ENCODE measurements around the gene CDK3.
A peak's percentile ranks its signal among the peaks of the same experiment; 100 is the strongest.
"Not testable (repeated sequence)": the region's sequence is repeated elsewhere in the genome, so short reads cannot be mapped to it uniquely, and the experiment has no call there.

The CDK3 gene

DNA sequence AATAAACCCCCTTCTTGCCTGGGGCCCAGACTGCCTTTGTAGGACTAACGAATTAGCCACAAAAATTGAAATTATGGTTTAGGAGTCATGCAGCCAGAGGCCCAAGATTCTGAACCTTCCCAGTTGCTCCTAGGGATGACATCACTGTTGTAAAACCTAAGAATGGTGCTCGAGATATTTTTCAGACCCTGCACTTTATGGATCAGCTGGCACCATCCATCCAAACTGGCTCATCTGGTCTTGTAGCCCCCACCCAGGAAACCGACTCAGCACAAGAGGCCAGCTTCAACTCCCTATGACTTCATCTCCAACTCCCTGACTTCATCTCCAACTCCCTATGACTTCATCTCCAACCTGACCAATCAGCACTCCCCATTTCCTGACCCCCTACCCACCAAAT lies 37.4 kb downstream of the CDK3 start:
- no peak for DNase-seq (ENCODE audit: low read depth in 2 of 2)

DNA sequence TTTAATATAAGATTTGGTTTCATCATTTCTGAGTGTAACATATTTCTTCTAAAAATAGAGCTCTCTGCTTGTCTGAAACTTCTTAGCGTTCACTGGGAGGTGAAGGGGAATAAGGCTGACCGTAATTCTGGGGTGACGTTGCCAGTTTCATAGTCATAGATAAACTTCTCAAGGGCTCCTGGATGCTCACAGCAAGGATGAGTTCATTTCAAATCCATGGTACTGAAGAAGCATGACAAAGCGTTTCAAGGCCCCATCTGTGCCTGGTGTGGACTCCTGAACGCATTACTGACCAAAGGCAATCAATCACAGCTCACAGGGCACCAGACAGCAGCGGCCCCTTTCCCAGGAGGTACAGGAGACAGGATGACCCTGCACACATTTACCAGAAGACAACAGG lies 38.5 kb downstream of the CDK3 start:
- no peak for DNase-seq (ENCODE audit: low read depth in 2 of 2)

DNA sequence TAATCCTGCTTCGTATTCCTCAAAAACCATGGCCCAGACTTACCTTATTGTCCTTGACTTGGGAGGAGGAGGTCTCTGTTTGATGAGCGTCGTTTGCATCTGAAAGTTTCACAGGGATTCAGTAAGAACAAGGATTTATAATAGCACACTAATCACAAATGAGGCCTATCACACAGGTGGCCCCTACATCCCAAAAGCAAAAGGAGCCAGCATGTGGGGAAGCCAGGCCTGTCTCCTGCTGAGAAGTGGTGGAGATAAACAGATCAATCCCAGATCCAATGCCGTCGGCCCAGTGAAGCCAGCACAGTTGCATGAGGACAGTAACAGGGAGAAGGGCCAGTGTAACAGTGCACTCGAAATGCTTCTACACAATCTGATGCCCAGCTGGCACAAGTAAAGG lies 39.7 kb downstream of the CDK3 start:
- DNase-seq (ENCODE audit: low read depth in 2 of 2), result no peak

DNA sequence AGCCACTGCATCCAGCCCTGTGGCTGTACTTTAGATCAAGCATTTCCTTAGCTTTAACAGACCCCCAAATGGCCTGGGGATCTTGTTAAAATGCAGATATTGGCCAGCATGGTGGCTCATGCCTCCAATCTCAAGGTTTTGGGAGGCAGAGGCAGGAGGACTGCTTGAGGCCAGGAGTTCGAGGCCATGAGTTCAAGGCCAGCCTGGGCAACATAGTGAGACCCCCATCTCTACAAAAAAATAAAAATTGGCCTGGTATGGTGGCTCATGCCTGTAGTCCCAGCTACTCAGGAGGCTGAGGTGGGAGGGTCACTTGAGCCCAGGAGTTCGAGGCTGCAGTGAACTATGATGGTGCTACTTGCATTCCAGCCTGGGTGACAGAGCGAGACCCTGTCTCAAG lies 42.2 kb downstream of the CDK3 start:
- not testable (repeated sequence) for DNase-seq (ENCODE audit: low read depth in 2 of 2)

DNA sequence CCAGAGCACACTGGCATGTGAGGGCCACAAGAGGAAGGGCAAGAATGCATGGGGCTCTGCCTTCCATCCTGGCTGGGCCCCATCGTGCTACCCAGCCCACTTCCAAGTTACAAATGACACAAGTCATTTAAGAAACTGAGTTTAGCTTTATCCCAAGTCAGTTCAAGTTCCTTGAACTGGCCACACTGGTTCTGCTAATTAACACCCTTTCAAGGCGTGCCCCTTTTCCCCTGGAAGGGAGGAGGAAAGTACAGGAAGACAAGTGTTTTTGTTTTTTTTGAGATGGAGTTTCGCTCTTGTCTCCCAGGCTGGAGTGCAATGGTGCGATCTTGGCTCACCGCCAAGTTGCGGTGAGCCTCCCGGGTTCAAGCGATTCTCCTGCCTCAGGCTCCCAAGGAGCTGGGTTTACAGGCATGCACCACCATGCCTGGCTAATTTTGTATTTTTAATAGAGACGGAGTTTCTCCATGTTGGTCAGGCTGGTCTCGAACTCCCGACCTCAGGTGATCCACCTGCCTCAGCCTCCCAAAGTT lies 43.9 kb downstream of the CDK3 start:
- not testable (repeated sequence) for DNase-seq (ENCODE audit: low read depth in 2 of 2)

DNA sequence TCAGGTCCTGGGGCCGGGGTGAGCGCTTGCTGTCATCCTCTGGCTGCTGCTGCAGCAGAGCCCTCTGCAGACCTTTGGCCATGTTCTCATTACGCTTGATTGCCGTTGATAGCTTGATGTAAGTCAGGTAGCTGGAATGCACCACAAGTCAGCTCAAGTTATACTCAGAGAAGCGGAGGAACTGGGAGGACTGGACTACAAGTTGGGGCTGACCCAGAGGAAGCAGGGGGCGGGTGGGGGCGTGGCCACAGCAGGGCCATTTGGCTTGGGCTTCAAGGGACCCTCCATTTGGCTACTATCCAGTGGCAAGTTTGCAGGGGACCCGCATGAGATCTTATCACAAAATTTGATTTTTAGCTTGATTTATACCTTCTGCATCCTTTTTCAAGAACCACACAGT lies 45.4 kb downstream of the CDK3 start:
- no peak for DNase-seq (ENCODE audit: low read depth in 2 of 2)

DNA sequence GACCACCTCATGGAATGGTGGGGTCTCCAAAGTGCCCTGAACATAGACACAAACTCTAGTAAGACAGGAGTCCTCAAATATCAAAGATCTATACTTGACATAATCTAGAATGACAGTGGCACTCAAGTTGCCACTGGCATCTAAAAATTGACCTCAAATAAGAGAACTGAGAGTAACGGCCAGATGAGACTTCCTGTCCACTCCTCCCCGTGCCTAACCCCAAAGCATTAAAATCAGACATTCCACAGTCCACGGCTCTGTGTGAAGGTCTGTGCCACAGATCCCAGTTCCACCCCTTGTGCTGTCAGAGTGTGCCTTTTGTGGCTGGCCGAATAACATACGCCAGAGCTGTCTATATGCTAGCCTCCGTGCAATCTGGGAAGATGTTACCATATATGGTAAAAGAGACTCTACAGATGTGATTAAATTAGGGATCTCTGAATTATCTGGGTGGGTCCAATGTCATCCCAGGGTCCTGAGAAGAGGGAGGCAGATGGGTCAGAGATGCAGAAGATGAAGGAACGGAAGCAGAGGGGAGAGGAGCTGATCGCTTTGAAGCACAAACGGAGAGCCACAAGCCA lies 47.5 kb downstream of the CDK3 start:
- DNase-seq (ENCODE audit: low read depth in 2 of 2), result no peak

DNA sequence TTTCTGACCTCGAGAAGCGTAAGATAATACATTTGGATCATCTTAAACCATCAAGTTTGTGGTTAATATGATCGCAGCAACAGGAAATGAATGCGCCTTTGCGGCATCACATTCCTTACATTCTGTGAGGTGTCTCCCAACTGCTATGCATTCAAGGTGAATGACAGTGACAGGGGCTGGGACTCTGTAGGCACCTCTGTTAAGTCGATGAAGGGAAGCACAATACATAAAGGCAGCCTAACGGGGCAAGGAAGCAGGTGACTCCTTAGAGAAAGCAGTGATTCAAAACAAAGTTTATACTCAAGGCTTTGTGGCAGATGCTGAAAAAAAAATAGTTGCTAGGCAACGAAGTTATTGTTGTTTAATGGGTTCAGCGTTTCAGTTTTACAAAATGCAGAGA lies 48.1 kb downstream of the CDK3 start:
- peak in 1 of 2 experiments; percentile 8 for DNase-seq (ENCODE audit: low read depth in 2 of 2)

DNA sequence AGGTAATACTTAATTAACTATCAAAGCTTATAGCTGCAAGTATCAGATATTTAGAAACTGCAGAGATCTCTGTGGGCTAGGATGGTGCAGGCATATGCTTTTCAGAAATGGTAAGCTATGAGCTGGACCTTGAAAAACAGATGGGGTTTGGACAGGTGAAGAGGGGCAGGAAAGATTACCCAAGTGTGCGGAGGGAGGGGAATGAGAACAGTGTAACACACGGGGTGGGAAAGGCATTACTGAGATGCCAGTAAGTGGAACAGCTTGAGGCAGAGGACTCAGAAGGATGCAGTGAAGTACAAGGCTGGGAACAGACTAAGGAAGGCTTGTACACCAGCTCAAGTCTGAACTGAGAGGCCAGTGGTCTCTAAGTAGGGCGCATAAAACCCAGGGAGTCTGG lies 48.6 kb downstream of the CDK3 start:
- DNase-seq (ENCODE audit: low read depth in 2 of 2), result no peak

DNA sequence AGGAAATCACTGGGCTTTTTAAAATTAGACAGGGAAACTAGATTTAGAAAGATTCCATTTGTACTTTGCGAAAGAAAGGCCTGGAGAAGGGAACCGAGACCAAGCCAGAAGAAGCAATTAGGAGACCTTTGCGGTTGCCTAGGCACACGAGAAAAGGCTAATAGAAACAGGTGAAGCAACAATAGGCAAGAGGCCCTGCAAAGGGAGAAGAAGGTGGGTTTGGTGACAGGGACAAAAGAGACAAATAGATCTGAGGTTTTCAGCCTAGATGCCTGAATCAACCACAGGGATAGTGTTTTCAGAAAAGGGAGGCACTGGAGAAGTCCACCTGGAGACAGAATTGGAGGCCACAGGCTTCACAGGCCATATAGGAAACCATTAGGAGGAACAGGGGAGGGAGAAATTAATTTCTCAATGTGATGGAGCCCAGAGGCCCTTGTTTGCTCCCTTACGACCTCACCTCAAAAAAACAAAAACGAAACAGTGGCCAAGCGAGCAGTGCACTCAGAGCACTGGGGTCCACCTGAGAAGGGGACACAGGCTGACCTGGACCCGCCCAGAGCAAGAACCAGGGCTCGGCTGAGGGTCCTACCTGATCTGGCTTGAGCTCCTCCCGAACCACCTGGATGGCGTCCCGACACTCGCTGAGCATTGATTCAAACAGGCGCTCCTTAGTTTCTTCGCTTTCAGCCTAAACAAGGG lies 49.3 kb downstream of the CDK3 start:
- DNase-seq (ENCODE audit: low read depth in 2 of 2), result no peak

DNA sequence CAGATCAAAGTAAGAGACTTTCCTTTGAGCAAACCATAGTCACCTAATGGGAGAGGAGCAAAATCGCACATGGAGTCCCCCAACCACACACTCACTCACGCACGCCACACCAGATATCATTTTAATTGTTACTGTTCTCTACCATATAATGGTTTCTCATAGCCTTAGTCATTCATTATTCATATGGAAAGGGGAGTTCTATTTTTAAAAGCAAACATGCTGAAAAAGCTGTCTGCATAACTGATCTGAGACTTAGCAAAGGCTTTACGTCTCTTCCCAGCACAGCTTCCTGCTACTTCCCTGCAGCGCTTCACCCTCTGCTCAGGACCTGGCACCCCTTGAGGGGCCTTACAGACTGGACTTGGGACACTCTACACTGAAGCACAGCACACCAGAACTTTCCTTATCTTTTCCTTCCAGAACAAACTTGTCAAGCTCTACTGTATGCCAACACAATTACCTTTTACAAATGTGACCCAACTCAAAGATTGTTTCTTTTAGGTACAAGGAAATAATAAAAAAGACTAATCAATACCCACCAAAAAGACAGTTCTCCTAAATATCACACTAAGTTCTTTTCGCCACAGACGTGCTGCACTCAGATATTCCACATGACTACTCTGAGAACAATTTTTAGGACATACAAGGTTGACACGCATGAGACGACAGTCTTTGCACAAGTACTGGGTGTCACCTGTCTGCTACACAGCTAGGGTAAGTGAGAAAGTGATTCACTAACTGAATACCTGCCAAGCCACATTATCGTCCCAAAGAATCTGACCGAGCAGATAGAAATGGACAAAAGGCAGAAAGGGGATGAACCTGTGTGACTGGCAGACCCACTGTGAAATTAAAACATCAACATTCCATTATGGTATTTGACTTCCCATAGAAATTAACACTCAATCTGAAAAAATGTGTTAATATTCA lies 50.1 kb downstream of the CDK3 start:
- no peak for DNase-seq (ENCODE audit: low read depth in 2 of 2)

DNA sequence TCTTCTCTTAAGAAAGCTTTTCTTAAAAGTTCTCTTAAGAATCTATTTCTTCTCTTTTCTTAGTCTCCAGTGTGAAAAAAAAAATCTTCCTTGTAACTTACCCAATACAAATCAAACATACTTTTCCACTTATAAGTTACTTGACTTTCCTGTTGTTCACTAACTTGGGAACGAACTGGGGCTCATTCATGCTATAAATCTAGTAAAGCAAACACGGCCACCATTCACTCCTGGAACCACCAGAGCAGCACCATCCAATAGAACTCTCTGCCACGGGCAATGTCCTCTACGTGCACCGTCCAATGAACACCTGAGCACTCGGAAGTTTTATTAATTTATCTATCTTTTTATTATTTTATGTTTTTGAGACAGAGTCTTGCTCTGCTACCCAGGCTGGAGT lies 50.9 kb downstream of the CDK3 start:
- DNase-seq (ENCODE audit: low read depth in 2 of 2), result no peak

DNA sequence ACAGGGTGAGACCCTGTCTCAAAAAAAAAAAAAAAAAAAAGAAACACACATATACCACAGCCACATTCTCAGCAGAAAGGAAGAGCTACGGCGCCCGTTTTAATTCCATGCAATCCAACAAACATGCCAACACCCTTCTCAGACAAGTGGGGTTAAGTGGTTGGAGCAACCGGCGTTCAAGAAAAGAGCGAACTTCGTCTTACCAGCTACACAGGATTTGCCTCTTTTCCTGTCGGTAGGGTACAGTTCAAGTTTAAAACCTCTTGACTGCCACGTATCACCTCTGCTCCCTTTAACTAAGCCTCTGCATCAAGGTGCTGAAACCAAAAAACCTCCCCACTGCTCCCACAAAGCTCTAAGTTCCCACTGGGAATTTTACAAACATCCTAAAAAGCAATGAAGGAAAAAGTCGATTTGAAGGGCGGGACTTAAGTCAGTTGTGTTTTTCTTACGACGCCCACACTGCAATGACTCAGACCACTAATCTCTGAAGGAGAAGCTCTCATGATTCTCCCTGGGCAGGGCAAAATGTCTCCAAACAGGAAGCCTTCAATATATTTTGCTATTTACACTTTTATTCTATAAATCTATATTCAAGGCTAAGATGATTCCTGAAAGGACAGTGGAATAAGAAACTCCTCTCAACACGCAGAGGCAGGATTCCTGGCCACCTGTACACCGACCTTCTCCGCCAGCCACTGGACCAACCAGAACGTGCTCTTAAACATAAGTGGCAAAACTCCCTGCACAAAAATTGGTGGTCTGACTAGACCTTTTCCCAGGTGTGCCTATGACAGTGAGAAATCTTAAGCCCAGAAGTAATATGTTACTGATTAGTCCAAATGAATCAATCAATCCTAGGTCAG lies 52.8 kb downstream of the CDK3 start:
- no peak for DNase-seq (ENCODE audit: low read depth in 2 of 2)

DNA sequence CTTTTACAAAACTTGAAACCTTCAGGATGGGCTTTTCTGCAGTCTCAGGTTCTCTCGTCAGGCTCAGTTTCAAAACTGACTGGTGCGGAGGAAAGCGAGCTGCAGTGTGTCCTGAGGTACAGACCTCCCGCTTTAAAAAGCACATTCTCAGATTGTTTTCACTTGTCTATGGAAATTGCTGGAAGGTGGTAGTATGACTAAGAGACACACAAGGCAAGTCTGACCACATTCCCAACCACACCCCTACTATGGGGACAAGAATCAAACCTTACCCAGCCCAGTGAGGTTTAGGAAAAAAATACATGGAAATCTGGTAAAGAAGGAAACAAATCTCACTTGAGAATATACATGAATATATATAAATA lies 53.4 kb downstream of the CDK3 start:
- no peak for DNase-seq (ENCODE audit: low read depth in 2 of 2)

Measured in fibroblast of skin of left biceps (primary cell).